NCI-H146 (cell line): ENCODE measurements around the gene RAC3.

Source experiments
- DNase-seq: peaks from one replicate; lab custom pipeline; 2025; lab: John Stamatoyannopoulos, UW

Gene RAC3

GRCh38 chr17:82055965-82056728 is 24.7 kb downstream of the RAC3 start:
- no peak for DNase-seq

GRCh38 chr17:82056729-82057621 is 25.5 kb downstream of the RAC3 start:
- peak; percentile 14 for DNase-seq

DNA sequence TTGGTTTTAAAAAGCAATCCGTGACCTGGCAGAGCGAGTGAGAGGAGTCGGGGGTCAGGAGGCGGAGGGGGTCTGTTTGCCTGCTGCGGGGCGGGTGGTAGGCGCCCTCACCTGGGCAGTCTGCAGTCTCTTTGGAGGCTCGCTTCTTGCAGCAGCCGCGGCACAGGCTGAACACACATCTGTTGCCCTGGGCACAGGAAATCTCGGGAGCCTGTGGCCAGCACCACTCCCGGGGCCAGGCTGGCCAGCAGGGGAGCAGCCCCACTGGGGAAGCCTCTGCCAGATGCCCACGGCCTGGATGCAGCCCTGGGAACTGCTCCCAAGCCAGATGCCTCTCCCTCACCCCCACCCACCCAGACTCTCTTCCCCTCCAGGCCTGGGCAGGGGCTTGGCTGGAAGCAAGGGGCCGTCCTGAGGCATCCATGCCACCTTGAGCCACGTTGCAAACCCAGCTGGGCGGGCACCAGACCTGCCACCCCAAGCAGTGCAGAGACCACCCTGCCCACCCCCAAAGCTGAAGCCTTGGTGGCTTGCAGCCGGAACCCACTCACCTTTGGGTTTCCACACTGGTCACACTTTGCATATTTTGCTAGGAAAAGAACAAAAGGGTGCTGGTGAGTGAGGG is 26.9 kb downstream of the RAC3 start:
- no peak for DNase-seq

DNA sequence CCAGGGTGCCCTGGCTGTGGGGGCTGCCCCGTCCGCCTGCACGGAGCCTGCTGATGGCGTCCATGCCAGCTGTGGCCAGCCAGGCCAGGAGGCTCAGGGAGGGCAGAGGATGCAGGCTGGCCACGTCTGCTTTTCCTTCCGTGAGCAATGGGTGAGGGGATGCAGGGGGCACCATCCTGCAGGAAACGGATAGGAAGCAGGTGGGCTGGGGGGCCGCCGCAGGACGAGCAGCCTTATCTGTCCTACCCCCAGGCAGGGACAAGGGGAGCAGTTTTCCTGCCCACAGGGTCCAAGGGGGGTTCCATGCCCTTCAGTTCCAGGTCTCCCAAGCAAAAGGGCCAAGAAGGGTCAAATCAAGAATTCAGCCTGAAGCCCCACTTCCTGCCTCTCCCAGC is 27.4 kb downstream of the RAC3 start:
- no peak for DNase-seq

- DNase-seq, result peak; percentile 17
These were observed 28.0 kb downstream of the RAC3 start for GRCh38 chr17:82059272-82060000.

DNA sequence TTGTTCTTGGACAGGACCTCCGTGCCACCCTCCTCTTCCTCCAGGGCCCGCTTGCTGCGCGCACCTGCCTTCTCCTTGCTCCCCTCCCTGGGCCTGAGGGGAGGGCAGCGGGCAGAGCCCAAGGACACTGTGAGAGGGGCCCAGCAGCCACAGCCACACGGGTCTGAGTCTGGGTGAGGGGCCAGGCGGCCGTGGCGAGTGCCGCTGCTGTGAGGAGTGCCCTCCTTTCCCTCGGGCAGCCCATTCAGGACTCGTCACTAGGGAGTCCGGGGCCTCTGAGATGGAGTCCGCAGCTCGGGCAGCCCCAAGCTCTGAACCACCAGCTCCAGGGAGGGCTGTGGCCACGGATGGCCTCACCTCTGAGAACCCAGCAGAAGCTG is 28.5 kb downstream of the RAC3 start:
- no peak for DNase-seq

- no peak for DNase-seq
These were observed 29.1 kb downstream of the RAC3 start for GRCh38 chr17:82060614-82061013.

DNA sequence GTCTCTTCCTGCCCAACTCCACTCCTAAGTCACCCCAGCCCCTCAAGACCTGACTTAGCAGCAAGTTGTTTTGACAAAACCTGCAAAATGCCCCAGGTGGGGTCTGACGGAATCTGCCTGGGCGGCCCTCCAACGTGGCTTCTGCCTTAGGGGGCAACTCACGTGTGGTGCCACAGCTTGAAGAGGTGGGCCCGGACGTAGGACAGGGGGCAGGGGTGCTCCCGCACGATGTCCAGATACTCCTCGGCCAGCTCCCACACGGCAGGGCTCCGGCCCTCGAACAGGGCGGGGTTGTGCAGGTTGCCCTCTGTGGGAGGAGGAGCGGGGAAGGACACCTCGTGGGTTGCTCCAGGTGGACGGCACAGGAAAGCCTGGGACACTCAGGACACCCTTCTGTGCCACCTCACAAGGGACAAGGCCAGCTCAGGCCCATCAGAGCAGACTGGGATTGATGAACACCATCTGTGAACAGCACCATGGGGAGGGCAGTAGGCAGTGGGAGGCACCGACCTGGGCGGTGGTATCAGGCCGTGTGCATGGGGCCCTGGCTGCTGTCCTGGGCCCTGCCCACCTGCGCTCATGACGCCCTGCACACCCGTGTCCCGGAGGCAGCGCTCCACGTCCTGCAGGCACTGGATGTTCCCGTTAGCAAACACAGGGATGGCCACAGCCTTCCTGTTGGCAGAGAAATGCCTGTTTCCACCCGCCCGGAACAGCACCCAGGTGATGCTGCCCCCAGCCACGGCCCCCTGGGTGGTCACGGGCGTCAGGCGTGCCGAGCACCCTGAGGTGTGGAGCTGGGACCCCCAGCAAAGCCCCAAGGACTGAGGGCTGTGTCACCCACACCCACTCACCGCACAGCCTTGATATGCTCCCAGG is 29.8 kb downstream of the RAC3 start:
- DNase-seq, result no peak

DNA sequence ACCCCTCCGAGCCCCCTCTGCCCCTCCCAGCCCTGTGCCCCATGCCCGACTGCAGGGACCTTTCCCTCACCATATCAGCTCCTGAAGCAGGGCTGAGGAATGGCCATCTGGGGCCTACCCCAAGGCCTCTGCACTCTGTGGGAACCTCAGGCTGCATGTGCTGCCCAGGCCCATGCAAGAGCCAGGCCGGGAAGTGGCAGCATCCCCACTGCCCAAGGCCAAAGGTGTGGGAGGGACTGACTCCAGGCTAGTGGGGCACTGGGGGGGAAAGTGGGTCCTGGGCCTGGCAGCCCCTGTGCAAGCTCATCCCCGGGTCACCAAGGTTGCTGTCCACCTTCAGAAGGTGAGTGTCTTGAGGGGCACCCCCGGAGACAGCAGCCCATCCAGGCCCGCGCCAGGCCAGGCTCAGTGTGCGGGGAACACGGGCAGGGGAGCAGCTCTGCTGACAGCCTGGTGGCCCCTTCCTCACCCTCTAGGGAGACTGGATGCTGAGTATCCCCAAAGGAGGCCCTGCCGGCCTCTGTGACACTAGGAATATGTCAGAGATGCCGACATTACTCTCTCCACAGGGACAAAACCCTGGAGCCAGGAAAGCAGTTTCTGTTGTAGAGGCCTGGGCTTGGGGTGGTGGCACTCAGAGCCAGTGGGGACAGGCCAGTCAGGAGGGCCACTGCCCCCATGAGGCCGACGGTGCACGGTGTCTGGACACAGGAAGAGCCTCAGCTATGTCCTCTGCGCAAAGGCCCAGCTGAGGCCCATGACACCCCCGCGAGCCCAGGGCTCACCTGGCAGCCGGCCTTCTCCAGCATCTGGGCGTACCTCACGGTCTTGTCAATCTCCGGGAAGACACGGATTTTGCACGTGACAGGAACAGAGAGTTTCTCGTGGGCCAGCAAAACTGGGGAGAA is 30.9 kb downstream of the RAC3 start:
- no peak for DNase-seq

GRCh38 chr17:82062984-82063368 is 31.5 kb downstream of the RAC3 start:
- no peak for DNase-seq

DNA sequence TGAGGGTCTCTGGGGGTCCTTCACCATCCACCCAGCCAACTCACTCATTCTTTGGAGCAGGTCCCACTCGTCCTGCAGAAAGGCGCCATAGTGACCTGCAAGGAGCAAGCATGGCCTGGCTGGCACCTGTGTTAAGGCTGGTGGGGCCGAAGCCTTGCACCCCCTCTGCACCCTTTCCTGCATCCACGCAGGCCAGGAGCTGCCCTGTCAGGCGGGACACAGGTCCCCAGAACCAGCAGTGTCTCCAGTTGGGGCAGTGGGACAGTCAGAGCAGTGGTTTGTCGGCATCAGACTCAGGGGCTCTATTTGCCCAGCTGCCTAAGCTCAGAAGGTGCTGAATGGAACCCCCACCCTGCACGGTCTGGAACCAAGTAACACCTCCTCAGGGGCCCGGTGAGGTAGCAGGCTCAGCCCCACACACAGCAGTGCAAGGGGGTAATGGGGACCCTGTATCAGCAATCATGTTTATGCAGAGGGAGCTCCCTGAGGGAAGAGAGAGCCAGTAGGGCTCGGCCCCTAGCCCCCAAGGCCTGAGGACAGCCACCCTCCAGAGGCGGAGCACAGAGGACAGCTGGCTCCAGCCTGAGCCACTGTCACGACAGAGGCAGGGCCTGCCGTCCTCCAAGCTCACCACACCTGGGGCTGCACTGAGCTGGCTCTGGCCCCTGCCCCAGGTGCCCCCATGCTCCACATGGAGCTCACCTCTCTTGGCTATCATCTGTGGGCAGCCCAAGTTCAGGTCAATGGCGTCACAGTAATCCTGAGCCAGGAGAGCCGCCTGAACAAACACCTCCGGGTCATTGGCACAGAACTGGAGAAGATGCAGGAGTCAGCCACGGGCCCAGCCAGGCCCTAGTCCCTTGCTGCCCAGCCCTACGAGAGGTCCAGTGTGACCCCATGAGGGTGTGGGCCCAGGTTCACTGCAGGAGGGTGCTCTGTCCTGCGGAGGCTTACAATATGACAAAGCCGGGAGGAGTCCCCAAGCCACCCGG is 32.2 kb downstream of the RAC3 start:
- no peak for DNase-seq

DNA sequence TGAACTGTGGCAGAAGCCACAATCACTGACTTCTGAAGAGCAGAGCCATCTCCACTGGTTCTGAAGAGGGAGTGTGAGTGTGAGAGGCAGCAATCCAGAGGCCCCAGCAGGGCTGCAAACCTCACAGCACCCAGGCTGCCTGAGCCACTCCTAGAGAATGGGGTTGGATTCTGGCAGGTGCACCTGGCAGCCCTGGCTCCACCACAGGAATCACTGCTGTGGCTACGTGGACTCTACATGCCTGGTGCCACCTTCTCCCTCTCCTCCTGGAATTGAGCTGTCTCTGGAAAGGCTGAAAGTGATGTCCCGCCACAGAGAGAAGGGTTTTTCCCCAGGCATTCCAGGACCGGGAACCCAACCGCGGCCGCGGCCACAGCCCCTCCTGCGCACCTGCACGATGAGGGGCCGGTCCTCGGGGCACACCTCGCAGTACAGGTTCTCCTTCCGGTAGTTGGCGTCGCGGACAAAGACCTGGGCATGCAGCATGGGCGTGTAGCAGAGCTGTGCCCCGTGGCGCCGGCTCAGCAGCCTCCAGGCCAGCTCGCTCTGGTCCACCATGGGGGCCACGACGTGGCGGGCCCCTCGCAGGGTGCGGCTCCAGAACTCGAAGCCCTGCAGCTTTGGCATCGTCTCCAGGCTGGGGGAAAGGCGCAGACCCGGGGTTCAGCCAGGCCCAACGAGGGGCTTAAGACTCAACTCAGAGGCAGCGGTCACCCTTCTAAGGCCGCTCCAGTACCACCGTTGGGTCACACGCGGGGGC is 33.1 kb downstream of the RAC3 start:
- peak; percentile 66 for DNase-seq

GRCh38 chr17:82065193-82065637 is 33.7 kb downstream of the RAC3 start:
- DNase-seq, result no peak

DNA sequence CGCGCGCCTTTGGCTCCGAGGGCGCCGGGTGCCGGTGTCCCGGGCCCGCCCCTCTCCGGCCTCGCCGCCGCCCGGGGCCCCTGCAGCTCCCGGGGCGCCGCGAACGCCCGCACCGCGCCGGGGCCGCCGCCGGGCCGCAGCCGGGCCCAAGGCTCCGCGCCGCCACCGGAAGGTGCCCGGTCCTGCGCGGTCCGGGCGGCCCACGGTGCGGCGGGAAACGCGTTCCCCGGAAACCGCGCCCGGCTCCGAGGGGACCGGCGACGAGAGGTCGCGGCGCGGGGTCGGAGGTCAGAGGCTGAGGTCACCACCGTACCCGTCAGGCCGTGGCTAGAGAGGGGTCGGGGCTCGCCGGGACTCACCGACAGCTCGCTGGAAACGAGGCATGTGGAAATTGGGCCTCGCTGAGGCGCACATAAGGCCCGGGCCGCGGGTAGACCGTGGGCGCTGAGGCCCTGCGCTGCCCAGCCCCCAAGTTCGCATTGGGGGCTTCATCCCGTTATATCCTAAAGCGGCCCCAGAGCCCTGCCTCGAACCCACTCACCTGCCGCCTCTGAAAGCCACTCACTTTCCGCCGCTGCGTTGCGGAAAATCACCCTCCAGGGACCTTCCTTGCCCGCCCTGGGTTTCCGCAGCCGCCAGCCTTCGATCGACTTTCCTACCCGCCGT is 34.3 kb downstream of the RAC3 start, which contains the start of gene DUS1L:
Gene DUS1L, minus strand, starts transcription at position 167 of the 666 bp plus-strand sequence. CDS start 745 bp downstream, outside the sequence.
- DNase-seq, result peak; percentile 43

GRCh38 chr17:82070611-82071010 is 39.1 kb downstream of the RAC3 start:
- DNase-seq, result no peak

DNA sequence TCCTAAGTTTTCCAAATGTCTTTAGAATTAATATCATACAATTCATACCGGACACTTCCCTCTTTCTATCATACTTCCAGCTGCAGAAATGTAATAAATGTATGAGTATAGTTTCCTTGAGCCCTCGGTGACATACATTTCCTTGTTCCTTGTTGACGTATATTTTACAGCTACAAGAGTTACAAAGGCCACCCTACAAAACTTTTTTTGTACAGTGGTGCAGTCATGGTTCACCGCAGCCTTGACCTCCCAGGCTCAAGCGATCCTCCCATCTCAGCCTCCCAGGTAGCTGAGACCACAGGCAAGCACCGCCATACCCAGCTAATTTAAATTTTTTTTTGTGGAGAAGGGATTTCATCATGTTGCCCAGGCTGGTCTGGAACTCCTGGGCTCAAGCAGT is 41.3 kb downstream of the RAC3 start:
- DNase-seq, result no peak

GRCh38 chr17:82073446-82073845 is 42.0 kb downstream of the RAC3 start:
- DNase-seq, result no peak
